Measurements from ENCODE around the gene PHC2. TPM values are rescaled to one million over a fixed set of nuclear protein-coding genes. Genes with fewer than 3 reads are reported as not detected.
A peak's percentile ranks its signal among the peaks of the same experiment; 100 is the strongest.

The PHC2 gene
- polyA plus RNA-seq, 1 donor from 2014 or later, result 171 TPM

GRCh38 chr1:33319186-33319948 lies 111.5 kb downstream of the PHC2 start:
- Histone ChIP-seq H4K20me1 (ENCODE audit: insufficient read depth) (no peaks in the 10 kb centered on the region), H3K27ac (ENCODE audit: low read length) (no peak overlapping the region), H3K9me2 (ENCODE audit: insufficient read depth, low read length) (no peaks in the 10 kb centered on the region)

DNA sequence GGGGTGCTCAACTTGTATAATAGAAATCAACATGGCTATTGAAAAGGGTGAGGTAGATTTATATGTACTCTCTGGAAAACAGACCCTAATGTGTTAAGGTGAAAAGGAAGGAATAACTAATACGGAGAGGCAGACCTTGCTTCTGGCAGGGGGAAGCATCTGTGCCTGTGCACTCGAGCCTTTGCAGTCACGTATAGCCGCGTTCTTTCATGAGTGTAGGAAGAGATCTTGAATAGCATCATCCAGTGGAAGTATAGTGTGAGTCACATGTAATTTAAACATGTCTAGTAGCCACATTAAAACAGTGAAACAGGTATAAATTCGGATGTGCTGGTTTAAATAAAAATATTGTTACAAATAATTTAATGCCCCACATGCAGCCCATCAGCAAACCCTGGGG lies 112.9 kb downstream of the PHC2 start:
- no peaks in the 10 kb centered on the region for H4K20me1 ChIP-seq (ENCODE audit: insufficient read depth)
- no peak overlapping the region for H3K9ac ChIP-seq (ENCODE audit: low read length)
- no peak overlapping the region for H2AFZ ChIP-seq (ENCODE audit: low read depth, low read length)
- H3K27ac ChIP-seq (ENCODE audit: low read length), result no peak overlapping the region
- H3K9me3 ChIP-seq (ENCODE audit: low read length), result no peaks in the 10 kb centered on the region
- no peak overlapping the region for H3K4me2 ChIP-seq (ENCODE audit: low read length)
- no peaks in the 10 kb centered on the region for H3F3A ChIP-seq (ENCODE audit: insufficient read depth, low read length, poor library complexity, severe bottlenecking)
- H3K27me3 ChIP-seq (ENCODE audit: insufficient read depth, low read depth, low read length), result no peaks in the 10 kb centered on the region
- H3K4me3 ChIP-seq (ENCODE audit: low read length), result no peak overlapping the region
- H3K79me2 ChIP-seq (replicated peaks; ENCODE audit: insufficient read depth, low read length), result no peaks in the 10 kb centered on the region
- no peaks in the 10 kb centered on the region for H3K9me2 ChIP-seq (ENCODE audit: insufficient read depth, low read length)
- peaks cover 3% of the 10 kb centered on the region for H3K36me3 ChIP-seq (ENCODE audit: insufficient read depth, low read length)
- TF ChIP-seq EP300 (conservative IDR thresholded peaks at IDR 0.05; ENCODE audit: poor library complexity, severe bottlenecking) (no peak), RAD21 (conservative IDR thresholded peaks at IDR 0.05) (no peak), MXI1 (conservative IDR thresholded peaks at IDR 0.05; ENCODE audit: poor library complexity, severe bottlenecking) (no peak), REST (IDR thresholded peaks at IDR 0.05; ENCODE audit: borderline replicate concordance) (no peak), SMC3 (conservative IDR thresholded peaks at IDR 0.05; ENCODE audit: poor library complexity) (no peak), TAF1 (IDR thresholded peaks at IDR 0.05; ENCODE audit: low read depth) (no peak), POLR2AphosphoS5 (IDR thresholded peaks at IDR 0.05) (no peak)
- TF ChIP-seq, protein P1, sequence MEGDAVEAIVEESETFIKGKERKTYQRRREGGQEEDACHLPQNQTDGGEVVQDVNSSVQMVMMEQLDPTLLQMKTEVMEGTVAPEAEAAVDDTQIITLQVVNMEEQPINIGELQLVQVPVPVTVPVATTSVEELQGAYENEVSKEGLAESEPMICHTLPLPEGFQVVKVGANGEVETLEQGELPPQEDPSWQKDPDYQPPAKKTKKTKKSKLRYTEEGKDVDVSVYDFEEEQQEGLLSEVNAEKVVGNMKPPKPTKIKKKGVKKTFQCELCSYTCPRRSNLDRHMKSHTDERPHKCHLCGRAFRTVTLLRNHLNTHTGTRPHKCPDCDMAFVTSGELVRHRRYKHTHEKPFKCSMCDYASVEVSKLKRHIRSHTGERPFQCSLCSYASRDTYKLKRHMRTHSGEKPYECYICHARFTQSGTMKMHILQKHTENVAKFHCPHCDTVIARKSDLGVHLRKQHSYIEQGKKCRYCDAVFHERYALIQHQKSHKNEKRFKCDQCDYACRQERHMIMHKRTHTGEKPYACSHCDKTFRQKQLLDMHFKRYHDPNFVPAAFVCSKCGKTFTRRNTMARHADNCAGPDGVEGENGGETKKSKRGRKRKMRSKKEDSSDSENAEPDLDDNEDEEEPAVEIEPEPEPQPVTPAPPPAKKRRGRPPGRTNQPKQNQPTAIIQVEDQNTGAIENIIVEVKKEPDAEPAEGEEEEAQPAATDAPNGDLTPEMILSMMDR (IDR thresholded peaks at IDR 0.05; ENCODE audit: poor library complexity, severe bottlenecking), result no peak

More at GRCh38 chr1:33319186-33319948, 111.5 kb downstream of the PHC2 start:
- Histone ChIP-seq H3K79me2 (replicated peaks; ENCODE audit: insufficient read depth, low read length) (no peaks in the 10 kb centered on the region), H3K36me3 (ENCODE audit: insufficient read depth, low read length) (peaks cover 8% of the 10 kb centered on the region), H3K9ac (ENCODE audit: low read length) (no peak overlapping the region), H3F3A (ENCODE audit: insufficient read depth, low read length, poor library complexity, severe bottlenecking) (no peaks in the 10 kb centered on the region), H3K27me3 (ENCODE audit: insufficient read depth, low read depth, low read length) (no peaks in the 10 kb centered on the region), H3K4me3 (ENCODE audit: low read length) (no peak overlapping the region), H3K9me3 (ENCODE audit: low read length) (no peaks in the 10 kb centered on the region), H3K4me2 (ENCODE audit: low read length) (no peak overlapping the region), H2AFZ (ENCODE audit: low read depth, low read length) (no peak overlapping the region)
- TF ChIP-seq POLR2AphosphoS5 (IDR thresholded peaks at IDR 0.05) (peak; percentile 7), EZH2 (IDR thresholded peaks at IDR 0.05; ENCODE audit: borderline replicate concordance, insufficient read depth, low read length, poor library complexity, severe bottlenecking) (no peak), EP300 (conservative IDR thresholded peaks at IDR 0.05; ENCODE audit: poor library complexity, severe bottlenecking) (no peak), SMC3 (conservative IDR thresholded peaks at IDR 0.05; ENCODE audit: poor library complexity) (no peak), MXI1 (conservative IDR thresholded peaks at IDR 0.05; ENCODE audit: poor library complexity, severe bottlenecking) (no peak), RAD21 (conservative IDR thresholded peaks at IDR 0.05) (no peak), REST (IDR thresholded peaks at IDR 0.05; ENCODE audit: borderline replicate concordance) (no peak)
- TF ChIP-seq, protein P1 (IDR thresholded peaks at IDR 0.05; ENCODE audit: poor library complexity, severe bottlenecking), result no peak

Data from neural cell (in vitro differentiated cells).